Measurements from ENCODE around the gene HIF1A.
A peak's percentile ranks its signal among the peaks of the same experiment; 100 is the strongest.

The HIF1A gene

GRCh38 chr14:61694830-61695694, at the start of gene HIF1A:
HIF1A (plus strand) TSS chr14:61695513; CDS start chr14:61695805, 292 bp downstream.
- peak within 1 kb of the TSS; percentile 85 for H3K4me3 ChIP-seq (ENCODE audit: low read depth, low read length)
- peak; percentile 53 for TF ChIP-seq CTCF (conservative IDR thresholded peaks at IDR 0.05; ENCODE audit: low read depth, low read length)
- peak; percentile 100 for DNase-seq (ENCODE audit: low read depth)

DNA sequence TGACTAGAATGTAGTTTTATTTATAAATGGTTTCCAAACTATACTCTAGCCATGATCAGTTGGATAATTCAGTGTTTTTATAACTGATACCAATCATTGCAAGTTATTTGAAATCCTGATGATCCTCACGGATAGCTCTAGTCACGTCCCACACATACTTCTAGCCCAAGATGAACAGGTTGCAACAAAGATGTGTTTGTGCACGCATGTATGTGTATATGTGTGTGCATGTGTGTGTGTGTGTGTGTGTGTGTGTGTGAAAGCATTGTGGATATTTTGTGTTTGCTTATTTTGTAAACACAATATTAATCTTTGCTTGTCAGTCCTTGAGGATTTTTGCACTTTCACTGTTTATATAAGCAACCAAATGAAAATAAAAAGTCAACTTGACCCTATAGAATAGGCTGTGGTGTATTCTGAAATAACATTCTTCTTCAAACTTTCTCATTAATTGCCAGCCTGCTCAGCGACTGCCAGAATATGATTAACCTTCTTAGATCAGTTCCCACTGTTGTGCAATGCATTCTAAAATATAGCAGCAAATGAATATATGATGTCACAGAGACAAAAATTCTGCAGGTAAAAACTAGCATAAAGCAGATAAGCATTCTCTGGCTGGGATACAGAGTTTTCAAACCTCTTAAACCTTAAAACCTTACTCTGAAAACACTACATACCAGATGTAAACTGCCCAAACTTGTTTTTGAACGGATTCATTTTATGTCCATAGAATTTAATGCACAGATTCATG, 48.8 kb upstream of the HIF1A start:
- H3K4me3 ChIP-seq (ENCODE audit: low read depth, low read length): no peak overlapping the region
- DNase-seq (ENCODE audit: low read depth): peak; percentile 38
- no peak for TF ChIP-seq CTCF (conservative IDR thresholded peaks at IDR 0.05; ENCODE audit: low read depth, low read length)

GRCh38 chr14:61647704-61648103, 47.6 kb upstream of the HIF1A start:
- no peak for TF ChIP-seq CTCF (conservative IDR thresholded peaks at IDR 0.05; ENCODE audit: low read depth, low read length)
- no peak overlapping the region for H3K4me3 ChIP-seq (ENCODE audit: low read depth, low read length)
- no peak for DNase-seq (ENCODE audit: low read depth)

- no peak for TF ChIP-seq CTCF (conservative IDR thresholded peaks at IDR 0.05; ENCODE audit: low read depth, low read length)
- no peak overlapping the region for H3K4me3 ChIP-seq (ENCODE audit: low read depth, low read length)
- DNase-seq (ENCODE audit: low read depth): no peak
Observed at GRCh38 chr14:61648377-61648776, 46.9 kb upstream of the HIF1A start.

DNA sequence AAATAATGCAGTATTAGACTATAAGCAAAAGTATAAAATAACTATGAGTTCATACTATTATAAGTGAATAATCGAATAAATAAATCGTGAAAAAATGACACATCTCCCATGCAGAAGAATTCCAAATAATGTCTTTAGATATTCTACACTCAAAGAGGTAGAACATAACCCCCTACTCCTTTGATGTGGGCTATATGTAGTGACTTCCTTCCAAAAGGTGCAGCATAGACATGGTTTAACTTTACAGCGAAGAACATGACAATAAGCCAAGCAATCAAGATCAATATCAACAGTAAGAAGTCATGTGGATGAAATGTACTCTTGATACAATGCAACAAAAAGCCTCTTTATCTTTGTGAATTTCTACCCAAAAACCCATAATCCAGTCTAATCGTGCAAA, 46.0 kb upstream of the HIF1A start:
- no peak overlapping the region for H3K4me3 ChIP-seq (ENCODE audit: low read depth, low read length)
- DNase-seq (ENCODE audit: low read depth): no peak
- no peak for TF ChIP-seq CTCF (conservative IDR thresholded peaks at IDR 0.05; ENCODE audit: low read depth, low read length)

- DNase-seq (ENCODE audit: low read depth): no peak
- no peak for TF ChIP-seq CTCF (conservative IDR thresholded peaks at IDR 0.05; ENCODE audit: low read depth, low read length)
Observed at GRCh38 chr14:61651355-61651754, 44.0 kb upstream of the HIF1A start.

More at GRCh38 chr14:61651355-61651754, 44.0 kb upstream of the HIF1A start:
- no peak overlapping the region for H3K4me3 ChIP-seq (ENCODE audit: low read depth, low read length)

Data from choroid plexus epithelial cell (primary cell).